ENCODE data around the gene CCSER1.
"Not testable (repeated sequence)": the region's sequence is repeated elsewhere in the genome, so short reads cannot be mapped to it uniquely, and the experiment has no call there.

Gene CCSER1

DNA sequence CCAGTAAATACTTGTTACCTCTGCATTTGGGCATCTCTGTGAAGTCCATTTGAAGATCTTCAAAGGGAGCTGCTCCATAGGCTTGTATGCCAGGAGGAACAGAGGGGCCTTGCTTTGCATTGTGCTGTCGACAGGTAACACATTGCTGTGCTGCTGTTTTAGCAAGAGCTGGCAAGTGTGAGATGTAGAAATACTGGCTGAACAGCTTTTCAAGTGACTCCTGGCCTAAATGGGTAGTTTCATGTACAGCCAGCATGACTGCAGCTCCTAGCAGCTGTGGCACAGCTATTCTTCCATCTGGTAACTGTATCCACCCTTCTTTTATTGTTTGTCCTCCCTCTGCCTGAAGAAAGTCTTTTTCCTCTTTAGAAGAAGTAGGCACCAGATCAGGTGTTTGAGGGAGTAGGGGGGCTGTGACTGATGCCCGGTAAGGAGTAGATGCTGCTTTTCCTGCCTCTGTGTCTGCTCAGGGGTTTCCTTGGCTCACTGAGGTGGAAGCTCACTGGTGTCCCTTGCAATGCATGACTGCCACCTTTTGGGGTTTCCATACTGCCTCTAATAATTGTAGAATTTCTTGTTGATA, 965.3 kb downstream of the CCSER1 start:
- no peak for DNase-seq

GRCh38 chr4:91094220-91094619, 967.0 kb downstream of the CCSER1 start:
- not testable (repeated sequence) for DNase-seq

GRCh38 chr4:91099666-91100065, 972.5 kb downstream of the CCSER1 start:
- no peak for DNase-seq

DNA sequence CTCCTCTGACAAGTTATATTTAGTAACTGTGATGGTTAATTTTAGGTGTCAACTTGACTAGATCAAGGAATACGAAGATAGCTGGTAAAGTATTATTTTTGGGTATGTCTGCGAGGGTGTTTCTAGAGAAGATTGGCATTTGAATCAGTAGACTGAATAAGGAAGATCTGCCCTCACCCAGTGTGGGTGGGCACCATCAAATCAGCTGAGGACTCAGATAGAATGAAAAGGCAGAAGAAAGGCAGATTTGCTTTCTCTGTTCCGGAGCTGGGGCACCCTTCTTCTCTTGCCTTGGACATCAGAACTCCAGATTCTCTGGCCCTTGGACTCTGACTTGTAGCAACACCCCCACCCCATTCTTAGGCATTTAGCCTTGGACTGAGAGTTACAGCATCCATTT, 981.6 kb downstream of the CCSER1 start:
- DNase-seq = no peak

DNA sequence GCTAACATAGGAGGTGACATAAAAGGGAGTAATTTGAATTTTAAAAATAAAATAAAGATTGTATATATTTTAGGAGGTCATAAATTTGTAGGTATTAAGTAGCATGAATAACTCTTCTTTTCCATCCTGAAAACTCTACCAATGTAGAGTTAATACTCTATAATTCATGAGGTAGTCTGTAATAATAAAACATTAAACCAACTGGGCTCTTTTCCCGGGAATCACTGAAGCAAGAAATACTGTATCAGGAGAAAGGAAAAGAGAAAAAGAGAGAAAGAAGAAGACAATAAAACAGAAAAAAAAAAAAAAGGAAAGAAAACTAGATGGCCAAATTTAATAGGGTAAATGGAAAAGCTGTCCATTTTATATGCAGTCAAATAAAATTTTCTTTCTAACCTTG, 984.4 kb downstream of the CCSER1 start:
- DNase-seq = no peak

DNA sequence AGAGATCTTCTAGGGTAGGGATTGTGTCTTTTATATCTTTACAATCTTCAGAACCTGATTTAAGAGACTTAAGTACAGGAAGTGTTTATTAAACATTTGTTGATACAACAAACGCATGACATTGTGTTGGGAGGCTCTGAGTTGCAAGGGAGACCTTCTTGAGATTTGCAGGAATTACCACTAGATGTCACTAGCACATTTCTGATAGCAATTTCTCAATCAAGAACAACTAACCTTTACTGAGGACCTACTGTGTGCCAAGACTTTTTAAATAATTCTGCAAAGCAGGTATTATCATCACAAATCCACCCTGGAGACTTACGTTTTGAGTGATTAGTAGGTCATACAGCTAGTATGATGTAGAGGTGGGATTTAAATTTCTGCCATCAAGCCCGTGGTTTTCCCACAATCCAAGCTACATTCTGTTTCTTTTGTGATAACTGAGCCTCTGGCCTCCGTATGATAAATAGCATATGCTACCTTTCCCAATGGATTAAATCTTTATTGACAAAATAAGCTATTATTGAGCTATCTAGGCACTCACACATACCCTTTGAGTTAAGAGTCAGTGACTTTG, 986.0 kb downstream of the CCSER1 start:
- no peak for DNase-seq

- no peak for DNase-seq
These were observed 987.2 kb downstream of the CCSER1 start for GRCh38 chr4:91114386-91114785.

- DNase-seq = no peak
These were observed 989.7 kb downstream of the CCSER1 start for GRCh38 chr4:91116861-91117260.

- no peak for DNase-seq
These were observed 991.4 kb downstream of the CCSER1 start for GRCh38 chr4:91118597-91118996.

DNA sequence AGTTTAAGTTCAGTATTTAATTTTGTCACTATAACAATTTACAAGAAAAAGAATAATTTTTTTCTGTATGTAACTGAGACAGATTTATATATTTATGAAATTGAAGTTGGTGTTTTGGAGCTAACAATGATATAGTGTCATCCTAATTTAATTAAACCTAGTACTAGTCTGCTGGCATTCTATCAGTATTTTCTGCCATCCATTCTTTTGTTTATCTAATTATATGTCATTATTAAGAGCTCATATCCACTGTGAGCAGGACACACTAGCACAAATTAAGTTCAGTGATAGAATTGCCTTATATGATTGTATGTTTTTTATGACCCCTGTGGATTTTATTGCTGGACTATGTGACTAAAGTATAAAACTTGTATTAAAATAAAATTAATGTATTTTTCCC, 996.5 kb downstream of the CCSER1 start:
- DNase-seq = no peak

GRCh38 chr4:91127192-91127591, 1000.0 kb downstream of the CCSER1 start:
- no peak for DNase-seq

DNA sequence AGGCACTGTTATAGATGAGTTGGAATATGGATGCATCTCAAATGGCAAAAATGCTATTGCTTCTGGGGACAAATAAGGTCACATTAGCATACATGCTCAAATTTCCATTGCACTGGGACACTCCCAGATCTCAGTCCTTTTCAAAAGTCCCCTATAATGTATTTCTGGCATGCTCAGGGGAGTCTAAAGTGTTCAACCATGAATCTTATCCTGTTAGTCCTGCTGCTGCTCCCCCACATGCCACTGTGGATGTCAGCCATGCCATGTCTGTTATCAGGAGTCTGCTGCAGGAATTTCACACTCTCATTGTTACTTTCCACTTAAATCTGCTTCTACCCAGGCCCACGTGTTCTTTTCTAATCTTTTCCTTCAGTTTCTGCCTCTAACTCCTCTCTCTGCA, 1000.6 kb downstream of the CCSER1 start:
- DNase-seq = no peak

- DNase-seq = no peak
These were observed 1001.3 kb downstream of the CCSER1 start for GRCh38 chr4:91128519-91128918.

DNA sequence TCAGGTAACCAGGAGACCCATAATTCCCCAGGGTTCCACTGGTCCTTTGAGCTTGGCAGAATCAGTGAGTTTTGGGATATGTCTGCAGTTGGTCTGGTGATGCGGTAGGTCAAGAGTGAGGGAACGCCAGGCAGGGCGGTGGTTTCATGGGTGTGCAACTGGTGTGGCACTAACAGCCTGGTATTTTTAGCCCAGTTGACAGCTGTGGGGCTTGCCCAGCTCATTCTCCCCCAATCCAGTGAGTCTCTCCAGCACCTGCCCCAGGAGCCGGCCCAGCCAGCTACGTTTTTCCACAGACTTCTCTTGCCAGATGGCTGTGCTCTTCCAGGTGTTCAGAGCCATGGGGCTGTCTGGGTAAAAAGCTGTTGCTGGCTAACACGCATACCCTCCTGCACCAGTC, 1019.9 kb downstream of the CCSER1 start:
- DNase-seq = no peak

DNA sequence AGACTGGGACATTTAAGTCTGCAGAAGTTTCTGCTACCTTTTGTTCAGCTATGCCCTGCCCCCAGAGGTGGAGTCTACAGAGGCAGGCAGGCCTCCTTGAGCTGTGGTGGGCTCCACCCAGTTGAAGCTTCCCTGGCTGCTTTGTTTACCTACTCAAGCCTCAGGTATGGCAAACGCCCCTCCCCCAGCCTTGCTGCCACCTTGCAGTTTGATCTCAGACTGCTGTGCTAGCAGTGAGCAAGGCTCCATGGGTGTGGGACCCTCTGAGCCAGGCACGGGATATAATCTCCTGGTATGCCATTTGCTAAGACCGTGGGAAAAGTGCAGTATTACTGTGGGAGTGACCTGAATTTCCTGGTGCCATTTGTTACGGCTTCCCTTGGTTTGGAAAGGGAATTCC, 1026.8 kb downstream of the CCSER1 start:
- not testable (repeated sequence) for DNase-seq

GRCh38 chr4:91167864-91168653, 1040.9 kb downstream of the CCSER1 start:
- not testable (repeated sequence) for DNase-seq

GRCh38 chr4:91170768-91171167, 1043.6 kb downstream of the CCSER1 start:
- DNase-seq = no peak

GRCh38 chr4:91171217-91171616, 1044.0 kb downstream of the CCSER1 start:
- DNase-seq = no peak

DNA sequence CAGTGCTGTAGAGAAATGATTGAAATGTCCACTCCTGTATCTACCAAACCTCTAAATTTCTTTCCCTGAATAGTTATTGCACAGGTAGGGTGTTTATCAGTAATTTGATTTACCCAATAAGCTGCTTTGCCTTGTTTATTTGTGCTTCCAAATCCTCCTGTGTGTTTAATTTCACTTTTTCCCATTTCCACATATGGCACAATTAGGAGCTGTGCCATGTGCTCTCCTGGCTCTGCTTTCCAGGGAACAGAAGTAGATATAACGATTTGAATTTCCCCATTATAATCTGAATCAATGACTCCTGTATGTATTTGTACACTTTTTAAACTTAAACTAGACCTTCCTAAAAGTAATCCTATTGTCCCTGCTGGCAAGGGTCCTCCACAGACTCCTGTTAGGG, 1057.9 kb downstream of the CCSER1 start:
- DNase-seq = not testable (repeated sequence)

DNA sequence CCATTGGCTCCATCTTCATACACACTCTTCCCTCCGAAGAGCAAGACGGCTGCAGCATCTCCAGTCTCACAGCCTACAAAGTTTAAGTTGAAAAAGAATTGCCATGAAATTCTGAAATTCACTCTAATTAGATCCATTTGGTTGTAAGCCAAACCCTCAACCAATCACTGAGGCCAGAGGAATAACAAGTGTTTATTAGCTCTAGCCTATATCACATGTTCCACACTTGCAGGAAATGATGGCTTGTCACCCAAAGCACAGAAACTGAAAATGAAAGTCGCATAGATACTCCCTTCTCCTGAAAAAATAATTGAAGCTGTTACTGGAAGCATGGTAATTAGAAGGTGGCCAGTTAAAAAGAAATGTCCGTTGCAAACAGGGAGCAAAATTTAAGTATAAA, 1071.8 kb downstream of the CCSER1 start:
- DNase-seq = no peak

GRCh38 chr4:91207535-91207934, 1080.3 kb downstream of the CCSER1 start:
- no peak for DNase-seq

DNA sequence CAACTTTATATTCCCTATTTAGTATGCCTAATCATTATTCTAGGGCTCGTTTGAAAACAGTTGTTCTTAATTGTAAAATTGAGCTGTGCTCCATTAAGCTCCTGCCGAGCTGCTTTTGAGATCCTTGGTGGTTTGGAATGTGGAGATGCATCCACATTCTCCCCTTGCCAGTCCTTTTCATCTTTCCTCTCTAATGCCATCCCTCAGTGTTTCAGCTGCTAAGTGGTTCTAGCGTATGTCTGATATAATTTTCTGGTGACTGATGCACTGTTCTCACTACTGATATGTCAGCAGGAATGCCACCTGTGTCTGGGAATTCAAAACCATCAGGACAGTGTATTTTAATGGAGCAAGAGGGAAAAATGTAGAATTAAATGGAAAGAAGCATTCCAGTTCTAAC, 1085.0 kb downstream of the CCSER1 start:
- DNase-seq = no peak

DNA sequence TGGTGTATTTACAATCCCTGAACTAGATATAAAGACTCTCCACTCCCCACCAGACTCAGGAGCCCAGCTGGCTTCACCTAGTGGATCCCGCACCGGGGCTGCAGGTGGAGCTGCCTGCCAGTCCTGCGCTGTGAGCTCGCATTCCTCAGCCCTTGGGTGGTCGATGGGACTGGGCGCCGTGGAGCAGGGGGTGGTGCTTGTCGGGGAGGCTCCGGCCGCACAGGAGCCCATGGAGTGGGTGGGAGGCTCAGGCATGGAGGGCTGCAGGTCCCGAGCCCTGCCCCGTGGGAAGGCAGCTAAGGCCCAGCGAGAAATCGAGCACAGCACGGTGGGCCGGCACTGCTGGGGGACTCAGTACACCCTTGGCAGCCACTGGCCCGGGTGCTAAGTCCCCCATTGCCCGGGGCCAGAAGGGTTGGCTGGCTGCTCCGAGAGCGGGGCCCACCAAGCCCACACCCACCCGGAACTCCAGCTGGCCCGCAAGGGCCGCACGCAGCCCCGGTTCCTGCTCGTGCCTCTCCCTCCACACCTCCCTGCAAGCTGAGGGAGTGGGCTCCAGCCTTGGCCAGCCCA, 1090.7 kb downstream of the CCSER1 start:
- DNase-seq = not testable (repeated sequence)

- DNase-seq = no peak
These were observed 1093.1 kb downstream of the CCSER1 start for GRCh38 chr4:91220315-91220714.

Measured in KG1 (cell line).